ENCODE measurements around the gene LHFPL2.

The LHFPL2 gene

GRCh38 chr5:78515670-78516069, 132.9 kb downstream of the LHFPL2 start:
- no peak for DNase-seq

GRCh38 chr5:78514427-78515330, 133.9 kb downstream of the LHFPL2 start:
- no peak for DNase-seq

GRCh38 chr5:78513441-78513840, 135.1 kb downstream of the LHFPL2 start:
- no peak for DNase-seq

- DNase-seq, result no peak
Measured at GRCh38 chr5:78512435-78512834, 136.1 kb downstream of the LHFPL2 start.

- peak; percentile 50 for DNase-seq
Measured at GRCh38 chr5:78511121-78511906, 137.3 kb downstream of the LHFPL2 start.

- peak; percentile 69 for DNase-seq
Measured at GRCh38 chr5:78509884-78510769, 138.4 kb downstream of the LHFPL2 start.

- DNase-seq, result peak; percentile 75
Measured at GRCh38 chr5:78509145-78509865, 139.3 kb downstream of the LHFPL2 start.

- DNase-seq, result no peak
Measured at GRCh38 chr5:78508186-78508765, 140.3 kb downstream of the LHFPL2 start.

- no peak for DNase-seq
Measured at GRCh38 chr5:78507531-78507930, 141.0 kb downstream of the LHFPL2 start.

- peak; percentile 54 for DNase-seq
Measured at GRCh38 chr5:78506261-78507024, 142.1 kb downstream of the LHFPL2 start.

GRCh38 chr5:78505860-78506259, 142.7 kb downstream of the LHFPL2 start:
- no peak for DNase-seq

- peak; percentile 91 for DNase-seq
Measured at GRCh38 chr5:78504704-78505677, 143.6 kb downstream of the LHFPL2 start.

GRCh38 chr5:78503958-78504653, 144.5 kb downstream of the LHFPL2 start:
- DNase-seq, result no peak

GRCh38 chr5:78501411-78502352, 146.9 kb downstream of the LHFPL2 start:
- no peak for DNase-seq

GRCh38 chr5:78500871-78501270, 147.7 kb downstream of the LHFPL2 start:
- DNase-seq, result no peak

- DNase-seq, result no peak
Measured at GRCh38 chr5:78500028-78500427, 148.5 kb downstream of the LHFPL2 start.

GRCh38 chr5:78499485-78499884, 149.1 kb downstream of the LHFPL2 start:
- DNase-seq, result no peak
